HG03135 (cell line): Measurements from ENCODE around the gene ROGDI.

Experiments used
- ATAC-seq: cut with Tn5 transposase; IDR thresholded peaks from one replicate; pipeline ENCODE4 v1.9.1; 2021; ENCODE audit warnings: mild to moderate bottlenecking, moderate library complexity; ENCODE audit not compliant: unreplicated experiment

The ROGDI gene, protein sequence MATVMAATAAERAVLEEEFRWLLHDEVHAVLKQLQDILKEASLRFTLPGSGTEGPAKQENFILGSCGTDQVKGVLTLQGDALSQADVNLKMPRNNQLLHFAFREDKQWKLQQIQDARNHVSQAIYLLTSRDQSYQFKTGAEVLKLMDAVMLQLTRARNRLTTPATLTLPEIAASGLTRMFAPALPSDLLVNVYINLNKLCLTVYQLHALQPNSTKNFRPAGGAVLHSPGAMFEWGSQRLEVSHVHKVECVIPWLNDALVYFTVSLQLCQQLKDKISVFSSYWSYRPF

GRCh38 chr16:4801962-4802658, at the start of gene ROGDI:
ROGDI (minus strand) TSS chr16:4802633; CDS start chr16:4802571, 62 bp downstream.
- ATAC-seq = peak; percentile 56

DNA sequence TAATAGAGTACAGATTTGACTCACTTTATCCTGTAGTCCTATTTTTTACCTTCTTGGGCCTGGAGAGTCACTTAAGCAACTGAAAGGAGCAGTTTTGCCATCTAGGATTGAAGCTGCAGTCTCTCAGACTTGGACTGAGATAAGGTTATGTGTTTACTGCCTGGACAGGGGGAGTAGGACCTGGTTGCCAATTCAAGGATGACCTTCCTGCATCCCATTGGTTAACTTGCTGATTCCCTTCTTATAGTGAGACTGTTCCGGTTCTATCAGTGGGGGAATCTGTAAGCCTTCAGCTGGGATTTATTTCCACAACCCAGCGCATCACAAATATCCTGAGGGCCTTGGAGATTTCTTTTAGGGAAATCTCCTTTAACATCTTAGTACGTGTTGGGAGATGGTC, 47.8 kb upstream of the ROGDI start:
- no peak for ATAC-seq

DNA sequence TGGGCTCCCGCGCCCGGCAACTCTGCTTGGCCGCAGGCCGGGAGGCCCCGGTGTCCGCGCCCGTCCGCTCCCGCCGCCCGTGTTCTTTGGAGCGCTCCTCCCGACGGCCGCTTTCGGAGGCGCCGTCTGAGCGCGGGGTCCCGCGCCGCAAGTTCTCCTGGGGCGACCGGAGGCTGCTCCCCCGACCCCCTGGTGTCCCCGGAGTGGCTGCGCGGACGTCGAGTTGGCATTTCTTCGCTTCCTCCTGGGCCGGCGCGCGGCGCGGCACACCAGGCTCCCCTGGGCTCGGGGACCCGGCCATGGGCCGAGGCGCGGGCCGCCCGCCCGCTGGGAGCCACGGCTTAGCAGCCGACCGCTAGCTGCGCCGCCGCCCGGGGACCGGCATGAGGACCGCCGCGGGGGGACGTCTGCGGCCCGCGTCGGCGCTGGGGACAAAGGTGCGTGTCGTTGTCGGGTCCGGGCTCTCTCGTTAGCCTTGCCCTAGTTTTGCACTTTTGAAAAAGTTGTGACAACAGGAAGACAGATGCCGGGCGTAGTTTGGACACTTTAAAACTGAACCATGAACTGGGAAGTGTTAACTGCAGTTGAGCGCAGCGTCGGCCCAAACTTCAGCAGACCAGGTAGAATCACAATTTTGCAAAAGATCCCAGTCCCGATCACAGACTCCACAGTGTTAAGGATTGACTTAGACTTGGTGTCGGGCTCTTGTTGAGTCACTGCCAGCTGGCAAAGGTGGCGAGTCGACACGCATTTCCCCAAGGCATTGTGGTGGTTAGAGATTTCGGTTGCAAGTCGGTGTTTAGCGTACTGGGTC, 45.5 kb upstream of the ROGDI start:
- no peak for ATAC-seq

DNA sequence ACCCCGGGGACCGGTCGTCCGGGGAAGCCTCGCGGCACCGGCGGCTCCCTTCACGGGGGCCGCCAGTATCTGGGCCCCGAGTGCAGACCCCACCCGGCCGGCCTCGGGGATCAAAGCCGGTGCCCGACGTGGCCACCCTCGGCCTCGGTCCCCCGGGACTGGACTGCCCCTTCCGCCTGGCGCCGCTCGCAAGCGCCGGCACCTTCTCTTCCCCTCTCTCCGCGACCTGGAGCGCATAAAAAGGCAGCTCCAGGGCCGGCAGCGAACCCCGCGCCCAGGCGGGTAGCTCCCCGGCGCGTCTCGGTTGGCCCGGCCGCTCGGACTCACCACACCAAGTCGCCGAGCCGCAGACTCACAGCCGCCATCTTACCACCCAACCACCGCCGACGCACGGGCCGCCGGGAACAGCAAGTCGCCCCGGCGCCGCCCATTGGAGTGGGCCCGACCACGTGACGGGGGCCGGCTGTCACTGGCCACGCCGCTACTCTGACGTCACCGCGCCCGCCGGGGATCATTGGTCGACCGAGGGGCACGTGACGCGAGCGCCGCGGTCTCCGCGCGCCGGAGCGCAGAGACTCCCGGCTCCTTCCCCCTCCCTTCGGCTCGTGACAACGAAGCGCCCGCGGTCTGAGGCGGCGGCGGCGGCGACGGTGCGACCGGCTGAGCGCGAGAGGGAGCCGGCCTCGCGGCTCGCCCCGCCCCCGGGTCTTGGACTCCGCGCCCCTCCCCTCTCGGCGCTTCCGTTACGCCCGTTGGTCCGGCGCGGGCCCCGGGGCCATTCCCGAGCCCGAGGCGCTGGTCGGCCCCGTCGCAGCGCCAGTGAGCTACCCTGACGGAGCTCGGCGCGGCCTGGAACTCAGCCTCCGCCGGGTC, 44.7 kb upstream of the ROGDI start, which contains the start of the genes GLYR1 and UBN1:
Gene GLYR1, minus strand, starts transcription at position 388 of the 873 bp plus-strand sequence. Its CDS starts 23 bp downstream, at position 365.
Gene UBN1, plus strand, starts transcription at position 581 of the 873 bp plus-strand sequence. CDS start 5,437 bp downstream, outside the sequence.
- ATAC-seq = peak; percentile 86

- peak; percentile 39 for ATAC-seq
Measured at GRCh38 chr16:4846503-4846900, 44.1 kb upstream of the ROGDI start.

DNA sequence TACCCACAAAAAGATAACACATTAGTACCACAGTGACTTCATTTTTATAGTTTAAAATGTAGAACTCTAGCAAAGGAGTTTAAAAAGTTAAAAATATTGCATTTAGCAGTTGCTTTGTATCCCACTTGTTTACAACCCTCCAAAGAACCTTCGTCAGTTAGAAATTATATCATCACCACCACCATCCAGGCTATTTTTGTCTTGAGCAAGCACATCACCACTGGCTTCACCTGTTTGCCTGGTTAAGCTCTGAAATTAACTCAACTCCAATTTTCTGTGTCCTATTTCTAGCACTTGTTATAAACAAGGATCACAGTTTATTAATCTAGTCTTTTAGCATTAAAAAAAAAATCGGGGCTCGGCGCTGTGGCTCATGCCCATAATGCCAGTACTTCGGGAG, 38.6 kb upstream of the ROGDI start:
- no peak for ATAC-seq

DNA sequence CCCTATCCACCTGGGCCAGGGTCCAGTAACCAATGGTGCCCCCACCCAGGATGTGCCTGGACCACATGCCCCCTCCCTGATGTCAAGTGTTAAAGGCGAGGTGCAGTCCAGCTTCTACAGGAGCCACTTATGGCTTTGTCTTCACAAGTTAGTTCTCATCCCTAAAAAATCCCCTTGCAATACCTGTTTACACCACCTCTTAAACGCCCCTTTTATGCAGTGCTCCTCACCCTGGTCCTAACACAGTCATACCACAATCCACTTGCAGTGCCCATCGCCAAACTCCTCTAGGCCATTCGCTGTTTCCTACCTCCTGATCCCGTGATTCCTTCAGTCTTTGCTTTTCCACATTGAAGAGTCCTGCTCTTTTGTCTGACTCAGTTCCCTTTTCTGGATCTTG, 37.5 kb upstream of the ROGDI start:
- no peak for ATAC-seq

GRCh38 chr16:4837733-4838501, 35.5 kb upstream of the ROGDI start:
- no peak for ATAC-seq

DNA sequence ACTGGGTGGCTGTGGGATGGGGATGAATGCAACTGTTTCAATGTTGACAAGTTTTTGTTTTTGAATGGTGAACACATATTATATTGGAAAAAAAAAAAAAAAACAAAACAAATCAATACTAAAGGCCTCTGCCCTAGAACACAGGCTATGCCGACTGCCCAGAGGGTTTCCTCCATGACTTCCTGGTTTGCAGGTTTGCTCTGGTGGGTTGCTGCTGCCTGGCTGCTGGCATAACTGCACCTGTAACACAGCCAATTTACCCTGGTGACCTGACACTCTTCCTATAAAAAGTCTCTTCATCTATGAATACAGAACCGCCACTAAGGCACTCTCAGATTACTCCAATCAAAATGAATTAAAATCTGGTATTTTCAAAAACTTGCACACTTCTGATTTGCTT, 34.3 kb upstream of the ROGDI start:
- ATAC-seq = no peak

DNA sequence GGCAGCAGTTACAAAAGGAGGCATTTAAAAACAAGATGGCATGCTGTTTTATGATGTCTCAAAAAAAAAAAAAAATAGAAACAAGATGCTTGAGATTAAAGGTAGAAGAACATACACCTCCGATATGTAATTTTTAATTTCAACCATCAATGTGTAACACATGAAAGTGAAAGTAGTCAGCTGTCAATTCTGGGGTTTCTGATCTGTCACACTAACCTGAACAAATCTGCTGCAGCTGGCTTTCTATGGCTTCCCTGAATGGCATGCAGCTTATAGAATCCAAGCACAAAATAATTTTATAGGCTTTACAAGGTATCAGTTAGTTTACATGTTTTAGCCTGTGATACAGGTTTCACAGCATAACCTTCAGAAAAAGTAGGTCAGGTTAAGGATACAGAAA, 31.2 kb upstream of the ROGDI start:
- no peak for ATAC-seq

DNA sequence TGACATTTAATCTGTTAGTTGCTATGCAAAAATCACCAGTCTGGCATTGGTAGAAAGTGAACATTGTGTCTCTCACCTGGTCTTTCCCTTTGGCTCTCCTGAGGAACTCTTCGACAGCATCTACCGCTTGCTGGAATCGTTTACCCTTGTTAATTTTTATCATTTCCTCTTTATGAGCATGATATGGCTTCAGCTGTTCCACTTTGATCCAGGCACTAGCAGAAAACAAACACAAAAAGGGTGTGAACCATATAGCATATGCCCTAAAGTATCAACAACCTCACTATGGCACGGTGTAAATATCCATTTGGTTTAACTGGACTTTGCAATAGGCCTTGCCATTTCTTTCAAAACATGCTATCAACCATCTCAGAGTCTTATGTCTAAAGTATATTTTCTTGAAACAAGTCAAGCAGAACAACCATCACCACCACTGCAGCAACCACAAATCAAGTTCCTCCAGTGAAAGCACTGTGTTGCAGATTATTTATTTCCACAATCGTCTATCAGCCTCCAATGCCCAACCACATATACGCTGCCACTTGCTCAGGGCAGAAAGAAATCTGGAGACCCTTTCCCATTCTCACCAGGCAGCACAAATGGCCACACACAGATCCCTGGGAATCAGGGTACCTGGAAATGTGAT, 30.4 kb upstream of the ROGDI start:
- no peak for ATAC-seq

- ATAC-seq = no peak
Measured at GRCh38 chr16:4831616-4832015, 29.2 kb upstream of the ROGDI start.

- ATAC-seq = no peak
Measured at GRCh38 chr16:4830408-4830807, 28.0 kb upstream of the ROGDI start.

GRCh38 chr16:4828567-4829321, 26.3 kb upstream of the ROGDI start:
- ATAC-seq = no peak

DNA sequence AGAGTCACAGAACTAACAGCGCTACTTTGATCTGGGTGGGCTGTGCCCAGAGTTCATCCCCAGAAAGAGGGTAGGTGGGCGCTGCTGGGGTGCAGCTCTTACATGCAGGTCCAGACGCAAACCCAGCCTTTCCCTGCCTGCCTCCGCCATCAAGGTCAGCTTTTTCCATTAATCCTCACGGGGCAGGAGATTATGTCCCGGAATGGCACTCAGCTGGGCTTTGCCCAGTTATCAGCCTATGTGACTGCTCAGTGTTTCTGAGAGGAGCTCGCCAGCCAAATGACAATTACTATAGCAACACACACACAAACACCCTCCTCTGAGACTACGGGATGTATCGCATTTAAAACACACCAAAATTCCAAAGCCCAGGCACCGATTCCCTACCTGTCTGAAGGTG, 24.5 kb upstream of the ROGDI start:
- ATAC-seq = no peak

GRCh38 chr16:4826526-4826925, 24.1 kb upstream of the ROGDI start:
- ATAC-seq = no peak

GRCh38 chr16:4825196-4825595, 22.8 kb upstream of the ROGDI start:
- ATAC-seq = no peak

- ATAC-seq = no peak
Measured at GRCh38 chr16:4820652-4821051, 18.2 kb upstream of the ROGDI start.
